Measurements from ENCODE around the gene OLFM1.

OLFM1 gene

DNA sequence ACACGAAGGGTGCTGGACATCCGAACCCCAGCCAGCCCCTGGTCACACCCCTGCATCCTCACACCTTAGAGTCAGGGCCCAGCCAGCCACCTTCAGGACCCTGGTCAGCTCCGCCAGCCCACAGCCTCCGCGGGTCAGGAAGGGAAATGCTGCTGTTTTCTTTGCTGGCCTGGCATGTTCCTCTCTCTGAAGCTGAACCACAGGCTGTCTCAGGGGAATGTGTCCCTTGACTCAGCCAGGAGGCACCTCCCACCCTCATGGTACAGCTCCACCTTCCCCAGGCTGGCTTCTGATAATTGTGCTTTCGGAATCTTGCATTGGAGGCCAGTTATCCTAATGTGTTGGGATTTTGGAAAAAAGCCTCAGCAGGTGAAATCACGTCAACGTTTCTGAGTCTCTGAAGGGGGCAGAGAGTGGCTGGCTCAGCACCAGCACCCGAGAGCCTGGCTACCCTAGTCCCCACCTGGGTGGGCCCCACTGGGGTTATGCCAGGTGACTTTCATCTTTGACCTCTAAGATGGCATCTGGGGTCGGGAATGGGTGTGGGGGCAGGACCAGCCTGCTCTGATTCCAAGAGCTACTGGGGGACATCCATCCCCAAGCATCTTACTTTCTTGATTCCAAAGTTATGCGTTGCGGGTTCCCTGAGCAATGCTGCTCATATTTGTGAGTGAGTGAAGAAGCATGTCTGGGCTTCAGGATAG is 9.8 kb upstream of the OLFM1 start:
- H3K36me3 ChIP-seq (ENCODE audit: insufficient read depth, low read length), result no peaks in the 10 kb centered on the region
- no peaks in the 10 kb centered on the region for H3K4me1 ChIP-seq (ENCODE audit: control insufficient read depth, insufficient read depth, low read length, unreplicated experiment)
- no peaks in the 10 kb centered on the region for H3K79me2 ChIP-seq (ENCODE audit: control insufficient read depth, insufficient read depth, low read length, unreplicated experiment)
- no peak overlapping the region for H2AFZ ChIP-seq (ENCODE audit: low read length, unreplicated experiment)
- no peak overlapping the region for H3K4me3 ChIP-seq (ENCODE audit: low read depth, low read length)
- H3K27ac ChIP-seq (ENCODE audit: low read depth, low read length), result no peak overlapping the region
- H3K27me3 ChIP-seq (ENCODE audit: insufficient read depth, low read length), result peaks cover 21% of the 10 kb centered on the region; the same call in 1 of the 2 replicates

DNA sequence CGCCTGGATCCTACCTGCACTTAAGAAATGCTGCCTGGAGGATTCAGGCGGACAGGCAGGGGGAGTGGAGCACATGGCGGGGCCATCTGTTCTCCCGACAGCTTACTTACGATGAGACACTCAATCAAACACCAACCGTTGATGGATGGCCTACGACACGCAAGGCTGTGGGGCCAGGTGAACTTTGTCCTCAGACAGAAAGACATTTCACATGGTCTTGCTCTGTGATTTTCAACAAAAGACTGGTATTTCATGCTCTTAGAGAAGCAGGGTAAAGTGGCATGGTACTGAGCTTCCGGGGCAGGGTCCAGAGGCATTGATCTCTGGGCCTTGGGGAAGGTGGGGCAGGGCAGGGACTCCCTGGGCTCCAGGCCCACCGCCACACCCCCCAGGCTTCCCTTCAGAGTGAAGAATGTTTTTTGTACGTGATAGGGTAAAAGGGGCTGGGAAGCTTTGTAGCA is 9.1 kb upstream of the OLFM1 start:
- no peaks in the 10 kb centered on the region for H3K79me2 ChIP-seq (ENCODE audit: control insufficient read depth, insufficient read depth, low read length, unreplicated experiment)
- H3K4me3 ChIP-seq (ENCODE audit: low read depth, low read length), result no peak overlapping the region
- no peak overlapping the region for H2AFZ ChIP-seq (ENCODE audit: low read length, unreplicated experiment)
- no peak overlapping the region for H3K27ac ChIP-seq (ENCODE audit: low read depth, low read length)
- H3K4me1 ChIP-seq (ENCODE audit: control insufficient read depth, insufficient read depth, low read length, unreplicated experiment), result no peaks in the 10 kb centered on the region
- no peaks in the 10 kb centered on the region for H3K36me3 ChIP-seq (ENCODE audit: insufficient read depth, low read length)
- peaks cover 21% of the 10 kb centered on the region; the same call in 1 of the 2 replicates for H3K27me3 ChIP-seq (ENCODE audit: insufficient read depth, low read length)

DNA sequence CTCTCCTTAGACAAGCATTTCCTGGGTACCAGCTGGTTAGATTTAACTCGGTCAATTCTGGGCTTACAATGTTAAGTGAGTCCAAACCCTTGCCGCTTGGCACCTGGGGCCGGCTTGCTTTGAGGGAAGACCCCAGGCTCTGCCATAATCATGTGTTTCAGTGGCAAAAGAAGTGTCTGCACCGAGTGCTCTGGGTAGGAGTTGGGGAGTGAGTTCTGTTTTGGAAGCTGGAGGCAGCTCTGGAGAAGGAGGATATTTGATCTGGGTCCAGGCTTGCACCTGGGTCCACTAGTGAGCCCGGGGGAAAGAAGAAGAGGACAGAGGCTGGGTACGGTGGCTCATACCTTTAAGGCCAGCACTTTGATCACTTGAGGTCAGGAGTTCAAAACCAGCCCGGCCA is 8.4 kb upstream of the OLFM1 start:
- H2AFZ ChIP-seq (ENCODE audit: low read length, unreplicated experiment), result no peak overlapping the region
- no peaks in the 10 kb centered on the region for H3K79me2 ChIP-seq (ENCODE audit: control insufficient read depth, insufficient read depth, low read length, unreplicated experiment)
- no peaks in the 10 kb centered on the region for H3K36me3 ChIP-seq (ENCODE audit: insufficient read depth, low read length)
- no peaks in the 10 kb centered on the region for H3K4me1 ChIP-seq (ENCODE audit: control insufficient read depth, insufficient read depth, low read length, unreplicated experiment)
- peaks cover 26% of the 10 kb centered on the region; the same call in 1 of the 2 replicates for H3K27me3 ChIP-seq (ENCODE audit: insufficient read depth, low read length)
- no peak overlapping the region for H3K27ac ChIP-seq (ENCODE audit: low read depth, low read length)
- H3K4me3 ChIP-seq (ENCODE audit: low read depth, low read length), result no peak overlapping the region

DNA sequence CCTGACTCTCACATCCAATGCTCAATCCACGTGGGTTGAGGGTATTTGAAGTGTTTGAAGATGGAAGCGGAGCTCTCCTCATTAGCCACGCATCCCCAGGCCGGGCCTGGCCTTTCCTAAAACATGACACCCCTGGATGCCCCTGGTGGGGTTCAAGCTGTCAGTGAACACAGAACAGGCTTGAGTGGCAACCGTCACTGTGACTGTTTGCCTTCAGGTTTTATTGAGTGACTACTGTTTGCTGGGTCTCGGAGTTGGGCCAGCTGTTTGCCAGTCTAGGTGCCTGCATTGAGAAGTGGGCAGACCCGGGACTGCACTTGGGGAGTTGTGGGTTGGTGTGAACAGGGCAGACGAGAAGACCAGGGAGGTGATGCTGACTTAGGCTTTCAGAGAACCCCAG is 7.8 kb upstream of the OLFM1 start:
- Histone ChIP-seq H2AFZ (ENCODE audit: low read length, unreplicated experiment) (no peak overlapping the region), H3K36me3 (ENCODE audit: insufficient read depth, low read length) (no peaks in the 10 kb centered on the region), H3K79me2 (ENCODE audit: control insufficient read depth, insufficient read depth, low read length, unreplicated experiment) (no peaks in the 10 kb centered on the region), H3K4me3 (ENCODE audit: low read depth, low read length) (no peak overlapping the region), H3K27me3 (ENCODE audit: insufficient read depth, low read length) (peaks cover 26% of the 10 kb centered on the region; the same call in 1 of the 2 replicates), H3K27ac (ENCODE audit: low read depth, low read length) (no peak overlapping the region), H3K4me1 (ENCODE audit: control insufficient read depth, insufficient read depth, low read length, unreplicated experiment) (no peaks in the 10 kb centered on the region)

DNA sequence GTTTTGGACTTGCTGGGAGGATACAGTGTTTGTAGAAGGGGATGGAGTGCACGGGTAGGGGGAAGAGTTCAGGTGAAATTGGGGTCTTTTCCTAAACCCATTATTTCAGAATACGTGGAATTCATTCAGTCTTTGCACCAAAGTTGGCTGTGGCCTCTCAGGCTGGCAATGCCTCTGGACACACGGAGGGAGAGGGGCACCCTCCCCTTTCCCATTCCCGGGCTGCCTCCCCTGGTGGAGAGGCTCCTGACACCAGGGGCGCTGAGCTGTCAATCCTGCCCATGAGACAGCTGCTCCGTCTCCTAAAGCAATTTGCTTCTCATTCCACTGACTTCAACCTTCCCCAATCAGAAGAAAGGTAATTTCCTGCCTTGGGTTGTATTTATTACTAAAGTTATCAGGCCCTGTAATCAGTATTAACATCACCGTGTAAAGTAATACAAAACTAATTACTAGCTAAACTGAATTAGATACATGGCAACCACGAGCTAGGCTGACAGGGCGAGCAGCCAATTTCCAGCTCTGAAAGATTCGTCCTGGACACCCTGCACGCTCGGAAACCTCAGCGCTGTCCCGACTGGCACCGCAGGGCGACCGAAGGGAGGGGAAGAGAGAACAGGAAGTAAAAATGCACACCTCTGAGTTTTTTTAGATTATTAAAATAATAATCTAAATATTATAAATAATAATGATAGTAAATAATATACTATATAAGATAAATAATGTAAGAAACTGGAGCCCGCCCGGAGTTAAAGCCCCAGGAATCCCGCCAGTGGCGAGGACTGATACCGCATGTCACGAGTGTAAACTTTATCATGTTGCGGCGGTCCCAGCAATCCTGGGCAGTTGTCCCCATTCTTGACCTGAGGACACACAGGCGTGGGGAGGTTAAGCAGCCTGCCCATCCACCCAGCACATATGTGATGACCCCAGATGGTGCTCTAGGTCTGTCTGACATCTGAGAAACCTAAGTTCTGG is 6.9 kb upstream of the OLFM1 start:
- Histone ChIP-seq H3K4me3 (ENCODE audit: low read depth, low read length) (no peak overlapping the region), H3K36me3 (ENCODE audit: insufficient read depth, low read length) (no peaks in the 10 kb centered on the region), H3K4me1 (ENCODE audit: control insufficient read depth, insufficient read depth, low read length, unreplicated experiment) (no peaks in the 10 kb centered on the region), H3K27me3 (ENCODE audit: insufficient read depth, low read length) (peaks cover 22% of the 10 kb centered on the region; the same call in 1 of the 2 replicates), H3K27ac (ENCODE audit: low read depth, low read length) (no peak overlapping the region), H2AFZ (ENCODE audit: low read length, unreplicated experiment) (no peak overlapping the region), H3K79me2 (ENCODE audit: control insufficient read depth, insufficient read depth, low read length, unreplicated experiment) (no peaks in the 10 kb centered on the region)

DNA sequence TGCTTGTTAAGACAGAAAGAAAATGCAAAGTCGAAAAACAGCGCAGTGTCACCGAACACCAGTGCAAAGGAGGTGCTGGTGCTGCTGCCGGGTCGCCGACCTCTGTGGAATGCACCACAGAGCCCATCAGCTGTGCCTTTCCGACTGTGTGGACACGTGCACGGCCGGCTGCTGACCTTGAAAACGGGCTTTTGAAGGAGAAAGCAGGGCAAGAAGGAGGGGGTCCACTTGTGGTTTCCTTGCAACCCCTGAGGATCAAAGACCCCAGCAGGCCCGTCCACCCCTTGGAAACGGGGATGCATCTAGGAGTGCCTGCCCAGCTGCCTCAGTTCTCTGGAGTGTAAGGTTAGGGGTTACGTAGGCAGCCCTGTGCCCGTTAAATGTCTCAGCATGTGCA is 6.2 kb upstream of the OLFM1 start:
- no peaks in the 10 kb centered on the region for H3K4me1 ChIP-seq (ENCODE audit: control insufficient read depth, insufficient read depth, low read length, unreplicated experiment)
- H3K4me3 ChIP-seq (ENCODE audit: low read depth, low read length), result no peak overlapping the region
- no peak overlapping the region for H2AFZ ChIP-seq (ENCODE audit: low read length, unreplicated experiment)
- H3K79me2 ChIP-seq (ENCODE audit: control insufficient read depth, insufficient read depth, low read length, unreplicated experiment), result no peaks in the 10 kb centered on the region
- H3K36me3 ChIP-seq (ENCODE audit: insufficient read depth, low read length), result no peaks in the 10 kb centered on the region
- no peak overlapping the region for H3K27ac ChIP-seq (ENCODE audit: low read depth, low read length)
- peaks cover 23% of the 10 kb centered on the region for H3K27me3 ChIP-seq (ENCODE audit: insufficient read depth, low read length)

DNA sequence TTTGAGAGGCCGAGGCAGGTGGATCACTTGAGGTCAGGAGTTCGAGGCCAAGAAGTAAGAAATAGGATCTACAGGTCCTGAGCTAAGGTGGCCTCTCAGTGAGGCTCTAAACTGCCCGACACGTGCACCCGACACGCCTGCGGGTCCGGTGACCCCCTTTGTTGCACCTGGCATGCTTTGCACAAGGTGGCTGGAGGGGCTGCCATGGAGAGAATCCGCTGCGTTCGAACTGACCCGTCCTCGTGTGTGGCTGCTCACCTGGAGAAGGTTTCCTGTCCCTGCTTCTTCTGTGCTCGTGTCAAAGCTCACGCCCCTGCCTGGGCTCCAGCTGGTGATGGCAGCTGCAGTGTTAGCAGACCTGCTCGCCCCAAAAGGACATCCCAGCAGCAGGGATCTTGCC is 5.7 kb upstream of the OLFM1 start:
- Histone ChIP-seq H3K27me3 (ENCODE audit: insufficient read depth, low read length) (peaks cover 23% of the 10 kb centered on the region), H3K79me2 (ENCODE audit: control insufficient read depth, insufficient read depth, low read length, unreplicated experiment) (no peaks in the 10 kb centered on the region), H3K4me1 (ENCODE audit: control insufficient read depth, insufficient read depth, low read length, unreplicated experiment) (no peaks in the 10 kb centered on the region), H3K27ac (ENCODE audit: low read depth, low read length) (no peak overlapping the region), H3K36me3 (ENCODE audit: insufficient read depth, low read length) (no peaks in the 10 kb centered on the region), H2AFZ (ENCODE audit: low read length, unreplicated experiment) (no peak overlapping the region), H3K4me3 (ENCODE audit: low read depth, low read length) (no peak overlapping the region)

DNA sequence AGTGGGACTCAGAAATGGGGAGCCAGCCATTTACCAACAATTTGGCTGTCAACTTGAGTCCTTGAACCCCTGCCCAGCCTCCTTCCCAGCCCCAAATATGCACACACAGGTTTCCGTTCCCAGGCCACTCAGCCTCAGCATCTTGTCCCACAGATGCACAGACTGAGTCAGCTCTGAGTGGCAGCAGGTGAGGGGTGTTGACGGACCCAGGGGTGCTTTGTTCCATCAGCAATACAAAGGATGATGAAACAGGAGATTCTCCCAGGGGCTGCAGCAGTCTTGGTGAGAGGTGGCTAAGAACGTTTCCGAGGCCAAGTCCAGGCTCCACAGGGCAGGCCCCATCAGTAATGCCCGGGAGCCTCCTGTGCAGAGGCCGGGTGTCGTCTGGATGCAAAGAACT is 4.9 kb upstream of the OLFM1 start:
- peaks cover 21% of the 10 kb centered on the region for H3K27me3 ChIP-seq (ENCODE audit: insufficient read depth, low read length)
- H3K4me1 ChIP-seq (ENCODE audit: control insufficient read depth, insufficient read depth, low read length, unreplicated experiment), result no peaks in the 10 kb centered on the region
- H3K36me3 ChIP-seq (ENCODE audit: insufficient read depth, low read length), result no peaks in the 10 kb centered on the region

DNA sequence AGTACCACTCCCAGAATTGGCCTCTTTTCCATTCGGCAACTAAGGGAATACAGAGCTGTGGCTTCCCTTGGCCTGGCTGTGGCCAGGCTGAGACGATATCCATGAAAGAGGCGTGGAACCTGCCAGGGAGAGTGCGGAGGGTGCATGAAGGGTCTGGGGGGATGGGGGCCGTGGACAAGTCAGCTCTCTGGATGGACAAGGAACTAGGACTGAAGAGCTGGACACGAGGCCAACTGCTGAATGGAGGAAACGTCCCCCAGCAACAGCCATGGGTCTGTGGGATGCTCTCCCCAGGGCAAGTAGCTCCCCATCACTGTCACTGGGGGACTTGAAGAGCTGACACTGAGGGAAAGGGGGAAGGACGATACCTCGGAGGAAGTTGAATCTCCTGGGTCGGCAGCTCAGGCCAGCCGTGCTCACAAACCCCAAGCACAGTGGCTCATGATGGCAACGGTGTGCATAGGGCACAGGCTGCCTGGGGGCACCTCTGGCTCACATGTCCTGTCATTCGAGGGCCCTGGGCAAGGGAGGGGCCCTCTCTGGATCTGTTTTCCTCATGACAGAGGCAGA is 4.1 kb upstream of the OLFM1 start:
- Histone ChIP-seq H3K4me3 (ENCODE audit: low read depth, low read length) (no peak overlapping the region), H3K36me3 (ENCODE audit: insufficient read depth, low read length) (no peaks in the 10 kb centered on the region), H3K27me3 (ENCODE audit: insufficient read depth, low read length) (peaks cover 27% of the 10 kb centered on the region), H3K4me1 (ENCODE audit: control insufficient read depth, insufficient read depth, low read length, unreplicated experiment) (no peaks in the 10 kb centered on the region), H3K27ac (ENCODE audit: low read depth, low read length) (no peak overlapping the region), H2AFZ (ENCODE audit: low read length, unreplicated experiment) (no peak overlapping the region), H3K79me2 (ENCODE audit: control insufficient read depth, insufficient read depth, low read length, unreplicated experiment) (no peaks in the 10 kb centered on the region)

More for the DNA sequence above, 4.9 kb upstream of the OLFM1 start:
- Histone ChIP-seq H3K79me2 (ENCODE audit: control insufficient read depth, insufficient read depth, low read length, unreplicated experiment) (no peaks in the 10 kb centered on the region), H2AFZ (ENCODE audit: low read length, unreplicated experiment) (no peak overlapping the region), H3K4me3 (ENCODE audit: low read depth, low read length) (no peak overlapping the region), H3K27ac (ENCODE audit: low read depth, low read length) (no peak overlapping the region)

DNA sequence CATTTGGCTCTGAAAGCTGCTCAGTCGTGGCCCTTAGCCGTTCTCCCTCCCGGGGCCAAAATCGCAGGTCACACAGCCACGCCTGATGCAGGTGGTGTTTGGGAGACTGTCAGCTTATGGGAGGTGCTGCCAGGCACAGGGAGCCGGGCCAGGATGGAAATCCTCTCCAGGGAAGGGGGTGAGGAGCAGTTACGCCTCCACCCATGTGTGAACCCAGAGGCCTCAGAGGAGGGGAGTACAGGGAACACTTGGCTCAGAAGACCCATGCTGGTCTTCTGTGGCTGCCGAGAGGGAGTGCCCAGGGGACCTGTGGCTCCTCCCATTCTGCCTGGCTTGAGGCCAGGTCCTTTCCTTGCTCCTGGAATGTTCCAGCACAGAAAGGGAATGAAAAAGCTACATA is 3.6 kb upstream of the OLFM1 start:
- H3K4me3 ChIP-seq (ENCODE audit: low read depth, low read length), result no peak overlapping the region
- peaks cover 32% of the 10 kb centered on the region for H3K27me3 ChIP-seq (ENCODE audit: insufficient read depth, low read length)
- H3K79me2 ChIP-seq (ENCODE audit: control insufficient read depth, insufficient read depth, low read length, unreplicated experiment), result no peaks in the 10 kb centered on the region
- no peak overlapping the region for H3K27ac ChIP-seq (ENCODE audit: low read depth, low read length)
- no peaks in the 10 kb centered on the region for H3K4me1 ChIP-seq (ENCODE audit: control insufficient read depth, insufficient read depth, low read length, unreplicated experiment)
- no peak overlapping the region for H2AFZ ChIP-seq (ENCODE audit: low read length, unreplicated experiment)
- H3K36me3 ChIP-seq (ENCODE audit: insufficient read depth, low read length), result no peaks in the 10 kb centered on the region

Measured in ACC112 (cell line).